Measurements from ENCODE around the gene RRM2.

Gene RRM2

DNA sequence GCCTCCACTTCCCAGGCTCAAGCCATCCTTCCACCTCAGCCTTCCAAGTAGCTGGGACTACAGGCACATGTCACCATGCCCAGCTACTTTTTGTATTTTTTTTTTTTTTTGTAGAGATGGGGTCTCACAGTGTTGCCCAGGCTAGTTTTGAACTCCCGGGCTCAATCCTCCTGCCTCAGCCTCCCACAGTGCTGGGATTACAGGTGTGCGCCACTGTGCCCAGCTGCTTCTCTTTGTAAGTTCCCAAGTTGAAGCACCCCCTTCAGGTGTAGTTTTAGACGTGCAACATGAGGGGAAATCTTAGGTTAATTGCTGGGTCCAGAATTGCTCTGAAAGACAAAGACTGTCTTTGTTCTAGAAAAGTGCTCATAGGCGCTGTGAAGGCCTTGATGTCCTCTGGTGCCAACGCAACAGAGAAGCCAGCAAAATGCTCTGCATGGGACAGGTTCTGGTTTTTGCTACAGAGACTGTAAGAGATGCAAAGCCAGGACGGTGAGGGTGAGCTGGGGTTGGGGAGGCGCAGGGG lies 46.6 kb downstream of the RRM2 start:
- H3K36me3 ChIP-seq (ENCODE audit: control insufficient read depth, insufficient read depth, low read length, severe bottlenecking), result no peaks in the 10 kb centered on the region
- no peak overlapping the region for H3K9ac ChIP-seq (ENCODE audit: low read length)
- no peaks in the 10 kb centered on the region for H3K27me3 ChIP-seq (replicated peaks; ENCODE audit: control insufficient read depth, insufficient read depth, low read length)
- H3K4me1 ChIP-seq (ENCODE audit: control insufficient read depth, insufficient read depth, low read length), result no peaks in the 10 kb centered on the region
- no peaks in the 10 kb centered on the region for H3K9me3 ChIP-seq (ENCODE audit: control insufficient read depth, low read length)
- no peak overlapping the region for H3K4me3 ChIP-seq (ENCODE audit: low read length)
- DNase-seq (ENCODE audit: low read depth), result no peak

GRCh38 chr2:10169581-10169980 lies 47.0 kb downstream of the RRM2 start:
- H3K9me3 ChIP-seq (ENCODE audit: control insufficient read depth, low read length), result no peaks in the 10 kb centered on the region
- H3K36me3 ChIP-seq (ENCODE audit: control insufficient read depth, insufficient read depth, low read length, severe bottlenecking), result no peaks in the 10 kb centered on the region
- H3K4me1 ChIP-seq (ENCODE audit: control insufficient read depth, insufficient read depth, low read length), result no peaks in the 10 kb centered on the region
- peak; percentile 48 for DNase-seq (ENCODE audit: low read depth)
- H3K27me3 ChIP-seq (replicated peaks; ENCODE audit: control insufficient read depth, insufficient read depth, low read length), result no peaks in the 10 kb centered on the region
- no peak overlapping the region for H3K4me3 ChIP-seq (ENCODE audit: low read length)
- H3K9ac ChIP-seq (ENCODE audit: low read length), result no peak overlapping the region

- Histone ChIP-seq H3K4me1 (ENCODE audit: control insufficient read depth, insufficient read depth, low read length) (no peaks in the 10 kb centered on the region), H3K9ac (ENCODE audit: low read length) (no peak overlapping the region), H3K9me3 (ENCODE audit: control insufficient read depth, low read length) (no peaks in the 10 kb centered on the region), H3K36me3 (ENCODE audit: control insufficient read depth, insufficient read depth, low read length, severe bottlenecking) (no peaks in the 10 kb centered on the region), H3K4me3 (ENCODE audit: low read length) (no peak overlapping the region), H3K27me3 (replicated peaks; ENCODE audit: control insufficient read depth, insufficient read depth, low read length) (no peaks in the 10 kb centered on the region)
- DNase-seq (ENCODE audit: low read depth), result peak; percentile 42
These were observed 47.7 kb downstream of the RRM2 start for GRCh38 chr2:10170256-10170655.

GRCh38 chr2:10171006-10171800 lies 48.7 kb downstream of the RRM2 start:
- Histone ChIP-seq H3K9me3 (ENCODE audit: control insufficient read depth, low read length) (no peaks in the 10 kb centered on the region), H3K27me3 (replicated peaks; ENCODE audit: control insufficient read depth, insufficient read depth, low read length) (no peaks in the 10 kb centered on the region), H3K36me3 (ENCODE audit: control insufficient read depth, insufficient read depth, low read length, severe bottlenecking) (no peaks in the 10 kb centered on the region), H3K4me1 (ENCODE audit: control insufficient read depth, insufficient read depth, low read length) (no peaks in the 10 kb centered on the region), H3K9ac (ENCODE audit: low read length) (no peak overlapping the region), H3K4me3 (ENCODE audit: low read length) (no peak overlapping the region)
- DNase-seq (ENCODE audit: low read depth), result no peak

DNA sequence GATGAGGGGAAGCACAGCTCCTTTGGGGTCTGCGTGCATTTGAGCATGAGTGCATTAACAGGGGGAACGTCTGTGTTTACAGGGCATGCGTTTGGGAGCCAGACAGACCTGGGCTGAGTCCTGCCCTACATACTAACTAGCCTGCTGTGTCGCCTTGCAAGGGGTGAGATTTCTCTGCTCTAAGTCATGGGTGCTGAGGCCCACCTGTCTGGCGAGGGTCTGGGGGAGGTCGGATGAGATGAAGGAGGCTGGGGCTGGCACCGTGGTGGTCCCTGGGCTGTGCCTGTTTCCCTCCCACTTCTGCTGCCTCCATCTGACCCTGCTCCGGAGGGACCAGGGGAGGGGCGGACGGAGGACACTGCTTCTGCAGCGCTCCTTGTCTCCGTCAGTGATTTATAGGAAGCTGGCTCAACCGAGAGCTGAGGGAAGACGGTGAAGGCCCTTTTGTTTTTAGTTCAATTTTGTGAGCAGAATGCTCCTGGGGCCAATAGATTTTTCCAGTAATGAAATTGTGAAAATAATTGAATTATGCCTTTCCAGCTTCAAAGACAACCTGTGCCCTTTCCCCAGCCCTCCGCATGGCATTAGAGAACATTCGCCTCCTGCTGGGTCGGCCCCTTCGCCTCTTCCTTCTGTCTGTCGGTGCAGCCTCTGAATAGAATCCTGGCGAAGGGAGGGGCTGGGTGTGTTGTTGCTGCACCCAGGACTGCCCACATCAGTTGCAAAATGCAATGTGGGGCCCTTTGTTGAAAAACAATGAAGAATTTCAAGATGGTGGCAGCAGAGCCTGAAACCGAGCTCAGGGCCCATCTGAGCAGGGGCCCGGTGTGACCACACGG lies 49.7 kb downstream of the RRM2 start:
- DNase-seq (ENCODE audit: low read depth), result no peak
- H3K4me3 ChIP-seq (ENCODE audit: low read length), result no peak overlapping the region
- H3K36me3 ChIP-seq (ENCODE audit: control insufficient read depth, insufficient read depth, low read length, severe bottlenecking), result no peaks in the 10 kb centered on the region
- no peaks in the 10 kb centered on the region for H3K27me3 ChIP-seq (replicated peaks; ENCODE audit: control insufficient read depth, insufficient read depth, low read length)
- no peaks in the 10 kb centered on the region for H3K9me3 ChIP-seq (ENCODE audit: control insufficient read depth, low read length)
- H3K4me1 ChIP-seq (ENCODE audit: control insufficient read depth, insufficient read depth, low read length), result no peaks in the 10 kb centered on the region
- H3K9ac ChIP-seq (ENCODE audit: low read length), result no peak overlapping the region

GRCh38 chr2:10173258-10174005 lies 50.9 kb downstream of the RRM2 start:
- Histone ChIP-seq H3K9ac (ENCODE audit: low read length) (no peak overlapping the region), H3K4me3 (ENCODE audit: low read length) (no peak overlapping the region), H3K27me3 (replicated peaks; ENCODE audit: control insufficient read depth, insufficient read depth, low read length) (no peaks in the 10 kb centered on the region), H3K4me1 (ENCODE audit: control insufficient read depth, insufficient read depth, low read length) (no peaks in the 10 kb centered on the region), H3K9me3 (ENCODE audit: control insufficient read depth, low read length) (no peaks in the 10 kb centered on the region), H3K36me3 (ENCODE audit: control insufficient read depth, insufficient read depth, low read length, severe bottlenecking) (no peaks in the 10 kb centered on the region)
- DNase-seq (ENCODE audit: low read depth), result no peak

DNA sequence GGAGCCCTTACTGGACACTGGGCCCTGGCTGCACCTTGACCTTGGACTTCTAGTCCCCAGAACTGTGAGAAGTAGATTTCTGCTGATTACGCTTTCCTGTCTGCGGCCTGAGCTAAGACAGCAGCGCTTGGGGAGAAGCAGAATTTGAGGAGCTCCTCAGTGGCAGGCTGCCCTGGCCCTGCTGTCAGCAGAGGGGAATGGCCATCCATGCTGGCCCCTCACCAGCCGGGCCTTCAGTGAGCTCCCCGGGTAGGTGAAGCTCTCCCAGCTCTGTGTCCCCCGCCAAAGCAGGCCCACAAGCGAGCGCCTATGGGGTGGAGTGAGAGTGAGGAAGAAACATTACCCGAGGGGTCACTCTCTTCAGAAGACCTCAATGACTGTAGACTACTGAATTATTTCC lies 51.6 kb downstream of the RRM2 start:
- Histone ChIP-seq H3K4me3 (ENCODE audit: low read length) (no peak overlapping the region), H3K9me3 (ENCODE audit: control insufficient read depth, low read length) (no peaks in the 10 kb centered on the region), H3K9ac (ENCODE audit: low read length) (no peak overlapping the region), H3K36me3 (ENCODE audit: control insufficient read depth, insufficient read depth, low read length, severe bottlenecking) (no peaks in the 10 kb centered on the region), H3K4me1 (ENCODE audit: control insufficient read depth, insufficient read depth, low read length) (no peaks in the 10 kb centered on the region), H3K27me3 (replicated peaks; ENCODE audit: control insufficient read depth, insufficient read depth, low read length) (no peaks in the 10 kb centered on the region)
- DNase-seq (ENCODE audit: low read depth), result no peak

DNA sequence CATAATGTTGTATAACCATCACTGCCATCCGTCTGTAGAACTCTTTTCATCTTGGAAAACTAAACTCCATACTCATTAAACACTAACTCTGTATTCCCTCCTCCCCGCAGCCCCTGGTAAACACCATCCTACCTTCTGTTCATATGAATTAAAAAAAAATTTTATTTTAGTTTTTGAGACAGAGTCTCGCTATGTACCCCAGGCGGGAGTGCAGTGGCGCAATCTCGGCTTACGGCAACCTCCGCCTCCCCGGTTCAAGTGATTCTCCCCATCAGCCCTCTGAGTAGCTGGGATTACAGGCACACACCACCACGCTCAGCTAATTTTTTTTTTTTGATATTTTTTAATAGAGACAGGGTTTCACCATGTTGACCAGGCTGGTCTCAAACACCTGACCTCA lies 52.9 kb downstream of the RRM2 start:
- Histone ChIP-seq H3K27me3 (replicated peaks; ENCODE audit: control insufficient read depth, insufficient read depth, low read length) (no peaks in the 10 kb centered on the region), H3K4me1 (ENCODE audit: control insufficient read depth, insufficient read depth, low read length) (no peaks in the 10 kb centered on the region), H3K9ac (ENCODE audit: low read length) (no peak overlapping the region), H3K4me3 (ENCODE audit: low read length) (no peak overlapping the region), H3K36me3 (ENCODE audit: control insufficient read depth, insufficient read depth, low read length, severe bottlenecking) (no peaks in the 10 kb centered on the region), H3K9me3 (ENCODE audit: control insufficient read depth, low read length) (no peaks in the 10 kb centered on the region)
- no peak for DNase-seq (ENCODE audit: low read depth)

DNA sequence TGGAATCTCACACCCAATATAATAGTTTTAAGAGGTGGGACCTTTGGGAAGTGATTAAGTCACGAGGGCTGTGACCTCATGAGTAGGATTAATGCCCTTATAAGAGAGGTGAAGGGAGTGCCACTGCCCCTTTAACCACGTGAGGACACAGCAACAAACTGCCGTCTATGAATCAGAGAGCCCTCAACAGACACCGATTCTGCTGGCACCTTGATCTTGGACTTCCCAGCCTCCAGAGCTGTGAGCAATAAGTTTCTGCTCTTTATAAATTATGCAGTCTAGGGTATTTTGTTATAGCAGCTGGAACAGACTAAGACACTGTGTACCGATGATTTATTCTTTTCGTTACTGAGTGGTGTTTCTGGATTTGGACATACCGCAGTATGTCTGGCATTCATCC lies 56.2 kb downstream of the RRM2 start:
- H3K27me3 ChIP-seq (replicated peaks; ENCODE audit: control insufficient read depth, insufficient read depth, low read length), result no peaks in the 10 kb centered on the region
- no peak for DNase-seq (ENCODE audit: low read depth)
- H3K9ac ChIP-seq (ENCODE audit: low read length), result no peak overlapping the region
- no peaks in the 10 kb centered on the region for H3K36me3 ChIP-seq (ENCODE audit: control insufficient read depth, insufficient read depth, low read length, severe bottlenecking)
- no peak overlapping the region for H3K4me3 ChIP-seq (ENCODE audit: low read length)
- H3K9me3 ChIP-seq (ENCODE audit: control insufficient read depth, low read length), result peaks cover 3% of the 10 kb centered on the region
- no peaks in the 10 kb centered on the region for H3K4me1 ChIP-seq (ENCODE audit: control insufficient read depth, insufficient read depth, low read length)

DNA sequence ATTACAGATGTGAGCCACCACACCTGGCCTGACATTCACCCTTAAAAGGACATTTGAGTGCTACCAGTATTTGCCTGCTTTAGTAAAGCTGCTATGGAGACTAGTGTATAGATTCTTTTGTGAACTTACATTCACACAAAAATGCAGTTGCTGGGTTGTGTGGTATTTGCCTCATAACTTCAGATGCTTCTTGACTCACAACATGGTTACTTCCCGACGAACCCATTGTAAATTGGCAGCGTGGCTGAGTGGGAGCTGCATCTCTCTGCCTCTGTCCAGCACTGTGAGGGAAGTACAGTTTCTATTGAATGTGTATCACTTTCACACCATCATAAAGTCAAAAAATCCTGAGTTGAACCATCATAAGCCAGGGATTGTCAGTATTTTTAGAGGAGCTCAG lies 56.9 kb downstream of the RRM2 start:
- H3K9ac ChIP-seq (ENCODE audit: low read length), result no peak overlapping the region
- no peaks in the 10 kb centered on the region for H3K27me3 ChIP-seq (replicated peaks; ENCODE audit: control insufficient read depth, insufficient read depth, low read length)
- no peaks in the 10 kb centered on the region for H3K4me1 ChIP-seq (ENCODE audit: control insufficient read depth, insufficient read depth, low read length)
- no peak overlapping the region for H3K4me3 ChIP-seq (ENCODE audit: low read length)
- H3K36me3 ChIP-seq (ENCODE audit: control insufficient read depth, insufficient read depth, low read length, severe bottlenecking), result no peaks in the 10 kb centered on the region
- no peak for DNase-seq (ENCODE audit: low read depth)
- peaks cover 3% of the 10 kb centered on the region for H3K9me3 ChIP-seq (ENCODE audit: control insufficient read depth, low read length)

DNA sequence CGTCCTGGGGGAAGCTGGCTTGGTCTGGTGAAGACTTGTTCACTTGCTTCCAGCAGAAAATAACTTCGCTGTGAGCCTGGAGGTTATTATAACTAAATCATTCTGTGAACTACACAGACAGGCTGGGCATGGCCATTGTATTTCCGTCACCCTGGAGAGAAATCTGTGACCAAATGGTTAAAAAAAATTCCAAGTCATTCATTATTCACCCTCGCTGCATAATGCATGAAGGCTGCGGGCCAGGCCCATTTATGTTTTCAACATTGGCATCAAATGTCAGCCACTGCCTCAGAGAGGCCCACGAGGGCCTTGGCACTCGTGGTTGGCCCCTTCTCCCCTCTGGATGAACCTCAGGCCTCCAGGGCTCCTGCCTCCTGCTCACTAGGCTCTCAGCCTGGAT lies 57.7 kb downstream of the RRM2 start:
- H3K27me3 ChIP-seq (replicated peaks; ENCODE audit: control insufficient read depth, insufficient read depth, low read length), result no peaks in the 10 kb centered on the region
- no peaks in the 10 kb centered on the region for H3K36me3 ChIP-seq (ENCODE audit: control insufficient read depth, insufficient read depth, low read length, severe bottlenecking)
- H3K9ac ChIP-seq (ENCODE audit: low read length), result no peak overlapping the region
- no peak overlapping the region for H3K4me3 ChIP-seq (ENCODE audit: low read length)
- no peak for DNase-seq (ENCODE audit: low read depth)
- H3K9me3 ChIP-seq (ENCODE audit: control insufficient read depth, low read length), result peaks cover 3% of the 10 kb centered on the region
- peaks cover 4% of the 10 kb centered on the region for H3K4me1 ChIP-seq (ENCODE audit: control insufficient read depth, insufficient read depth, low read length)
